SK-N-SH (cell line): ENCODE data around the gene TMEM132D. TPM values are rescaled to one million over a fixed set of nuclear protein-coding genes. Genes with fewer than 3 reads are reported as not detected.

Experiments
- CTCF ChIA-PET: fragments of 300-600, 350-600 bp; formaldehyde crosslinking; extraction: SDS; loops from one replicate; lab custom pipeline; 2021; lab: Yijun Ruan, JAX
- POLR2A ChIA-PET: fragments of 350-600 bp; sonication (Branson Sonifier 250); formaldehyde crosslinking; extraction: SDS; loops from one replicate; lab custom pipeline; 2020; ENCODE audit warnings: antibody characterized with exemption, inconsistent platforms; lab: Yijun Ruan, JAX
- DNase-seq: peaks from one replicate; pipeline ENCODE4 v3.0.0; 2012
- H2AFZ ChIP-seq: fragments of 200-600 bp; sonication (generic); 2 replicates; pipeline ENCODE4 v1.8.1; 2016; ENCODE audit warnings: antibody characterized with exemption, mild to moderate bottlenecking, low read depth
- H3F3A ChIP-seq: fragments of 200-600 bp; sonication (generic); replicated peaks from 2 replicates; pipeline ENCODE3; 2016; ENCODE audit warnings: antibody characterized with exemption, mild to moderate bottlenecking; ENCODE audit not compliant: insufficient read depth
- H3K27ac ChIP-seq, 2 experiments: fragments of 200-500 bp in 1 of 2; fragments of 200-600 bp in 1 of 2; sonication (Bioruptor generic) in 1 of 2; sonication (generic), shearing (Covaris generic) in 1 of 2; 2 replicates each; pipeline versions ENCODE4 v1.5.1 to v1.6.1; 2014 to 2016; ENCODE audit warnings: low read depth in 2 of 2, inconsistent platforms in 1 of 2, low read length in 1 of 2, mild to moderate bottlenecking in 1 of 2, mixed read lengths in 1 of 2
- H3K27me3 ChIP-seq: fragments of 200-600 bp; sonication (generic), shearing (Covaris generic); 2 replicates; pipeline ENCODE4 v1.6.1; 2016; ENCODE audit warnings: mixed run types; ENCODE audit not compliant: insufficient read depth
- H3K36me3 ChIP-seq, 2 experiments: fragments of 200-500 bp in 1 of 2; fragments of 200-600 bp in 1 of 2; sonication (Bioruptor generic) in 1 of 2; sonication (generic) in 1 of 2; replicated peaks in 1 of 2; 2 replicates each; pipeline versions ENCODE3 to v1.5.1; 2014 to 2016; ENCODE audit warnings: low read length in 1 of 2, mild to moderate bottlenecking in 1 of 2; ENCODE audit not compliant: insufficient read depth in 2 of 2, control insufficient read depth in 1 of 2
- H3K4me1 ChIP-seq, 2 experiments: fragments of 200-500 bp in 1 of 2; fragments of 200-600 bp in 1 of 2; sonication (Bioruptor generic) in 1 of 2; sonication (generic), shearing (Covaris generic) in 1 of 2; 2 replicates each; pipeline versions ENCODE4 v1.5.1 to v1.6.1; 2014 to 2016; ENCODE audit warnings: low read depth in 1 of 2, low read length in 1 of 2, mixed run types in 1 of 2; ENCODE audit not compliant: insufficient read depth in 2 of 2, control insufficient read depth in 1 of 2
- H3K4me2 ChIP-seq: fragments of 200-600 bp; sonication (generic), shearing (Covaris generic); 2 replicates; pipeline ENCODE4 v1.6.1; 2017; ENCODE audit warnings: mixed run types
- H3K4me3 ChIP-seq, 2 experiments: fragments of 200-500 bp in 1 of 2; fragments of 200-600 bp in 1 of 2; sonication (Bioruptor generic) in 1 of 2; sonication (generic), shearing (Covaris generic) in 1 of 2; 2 replicates each; pipeline versions ENCODE4 v1.5.1 to v1.8.1; 2014 to 2016; ENCODE audit warnings: low read depth in 2 of 2, inconsistent platforms in 1 of 2, low read length in 1 of 2, mild to moderate bottlenecking in 1 of 2, mixed read lengths in 1 of 2, moderate library complexity in 1 of 2
- H3K79me2 ChIP-seq: fragments of 200-600 bp; sonication (generic); 2 replicates; pipeline ENCODE4 v1.8.1; 2017; ENCODE audit warnings: mild to moderate bottlenecking; ENCODE audit not compliant: insufficient read depth
- H3K9ac ChIP-seq: fragments of 200-600 bp; sonication (generic); 2 replicates; pipeline ENCODE4 v1.6.1; 2017; ENCODE audit warnings: mixed run types
- H3K9me2 ChIP-seq: fragments of 200-600 bp; sonication (generic); 2 replicates; pipeline ENCODE4 v1.6.1; 2017; ENCODE audit warnings: mixed run types
- H3K9me3 ChIP-seq: fragments of 200-600 bp; sonication (generic); 2 replicates; pipeline ENCODE4 v1.6.1; 2017; ENCODE audit warnings: mixed run types, mild to moderate bottlenecking, moderate library complexity
- H4K20me1 ChIP-seq: fragments of 200-600 bp; sonication (generic); 2 replicates; pipeline ENCODE4 v1.6.1; 2017; ENCODE audit warnings: mild to moderate bottlenecking, mixed run types; ENCODE audit not compliant: insufficient read depth
- CTCF ChIP-seq: fragments of 200-600 bp; sonication (generic); IDR thresholded peaks from 2 replicates; pipeline ENCODE4 v1.6.1; 2017; ENCODE audit warnings: antibody characterized with exemption, mild to moderate bottlenecking, moderate library complexity
- FOXM1 ChIP-seq: IDR thresholded peaks from 2 replicates; pipeline ENCODE4 v1.4.0; 2012; ENCODE audit warnings: low read depth, mild to moderate bottlenecking
- JUND ChIP-seq: IDR thresholded peaks from 2 replicates; pipeline ENCODE4 v1.4.0; 2012
- MEF2A ChIP-seq: IDR thresholded peaks from 2 replicates; pipeline ENCODE4 v1.4.0; 2012; ENCODE audit warnings: low read depth, borderline replicate concordance
- NFIC ChIP-seq: IDR thresholded peaks from 2 replicates; pipeline ENCODE4 v1.4.0; 2012; ENCODE audit warnings: borderline replicate concordance
- POLR2AphosphoS5 ChIP-seq: IDR thresholded peaks from 2 replicates; pipeline ENCODE4 v1.6.1; 2012; ENCODE audit warnings: low read depth, low read length
- RAD21 ChIP-seq: IDR thresholded peaks from 2 replicates; pipeline ENCODE4 v1.6.1; 2012; ENCODE audit warnings: mild to moderate bottlenecking, low read length
- RFX5 ChIP-seq: IDR thresholded peaks from 2 replicates; pipeline ENCODE4 v1.6.1; 2012; ENCODE audit warnings: mild to moderate bottlenecking, improper control_type of control experiment, low read length
- SIN3A ChIP-seq: IDR thresholded peaks from 2 replicates; pipeline ENCODE4 v1.6.1; 2012; ENCODE audit warnings: low read depth, mild to moderate bottlenecking, low read length, moderate library complexity, borderline replicate concordance
- SMC3 ChIP-seq: IDR thresholded peaks from 2 replicates; pipeline ENCODE4 v1.6.1; 2012; ENCODE audit warnings: low read depth, low read length, improper control_type of control experiment
- TCF12 ChIP-seq: IDR thresholded peaks from 2 replicates; pipeline ENCODE4 v1.4.0; 2012
- USF2 ChIP-seq: fragments of 150-350 bp; IDR thresholded peaks from 2 replicates; pipeline ENCODE4 v1.6.1; 2017; ENCODE audit warnings: antibody characterized with exemption, low read length, low read depth, borderline replicate concordance
- YY1 ChIP-seq: IDR thresholded peaks from 2 replicates; pipeline ENCODE4 v1.4.0; 2012; ENCODE audit warnings: low read depth, mild to moderate bottlenecking
- ZBTB33 ChIP-seq: IDR thresholded peaks from 2 replicates; pipeline ENCODE4 v1.4.0; 2012; ENCODE audit warnings: low read depth, borderline replicate concordance
- WGBS: methylation state at CpG from one replicate; pipeline ENCODE4 v1.1.6; 2017; ENCODE audit warnings: low lambda C conversion rate; 5-methylcytosine and 5-hydroxymethylcytosine counted together
- polyA plus RNA-seq, 3 experiments: library from polyadenylated mRNA; depleted of rRNA; stranded (reverse); fragments of >200 nt; gene quantifications; 2 replicates each; pipeline ENCODE4 v1.2.3, GENCODE V29; 2012
- TF ChIP-seq, protein P1 (sequence below): IDR thresholded peaks from 2 replicates; pipeline ENCODE4 v1.6.1; 2012; ENCODE audit warnings: mild to moderate bottlenecking, low read depth, low read length, moderate library complexity
- TF ChIP-seq, protein P2 (sequence below): fragments of 150-350 bp; IDR thresholded peaks from 2 replicates; pipeline ENCODE4 v1.6.1; 2016; ENCODE audit warnings: mild to moderate bottlenecking, low read depth, low read length

Gene TMEM132D
- polyA plus RNA-seq, 1 of the 3 experiments (the other 2 are of a cell fraction) = not detected

DNA sequence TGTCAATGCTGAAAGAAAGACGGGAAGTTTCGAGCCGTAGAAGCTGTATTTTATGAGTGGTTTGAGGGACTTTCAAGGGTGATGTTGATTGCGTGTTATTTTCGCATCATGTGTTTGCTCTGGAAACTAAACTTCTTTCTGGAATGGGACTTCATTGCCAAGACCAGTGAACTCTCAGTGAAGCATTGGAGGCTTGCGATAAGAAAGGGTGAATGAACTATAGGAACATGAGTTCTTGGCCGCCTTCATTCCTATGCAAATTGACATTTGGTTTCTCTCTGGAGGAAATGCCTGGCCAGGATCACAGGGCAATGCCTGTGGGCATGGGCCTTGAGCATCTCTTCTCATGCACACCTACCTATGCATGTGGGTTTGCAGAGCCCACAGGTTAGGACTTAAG lies 677.8 kb downstream of the TMEM132D start:
- H3K36me3 ChIP-seq = no peaks in the 10 kb centered on the region
- H3K9me2 ChIP-seq = no peaks in the 10 kb centered on the region
- POLR2A ChIA-PET = no interaction called here
- CTCF ChIA-PET = no interaction called here
- no peaks in the 10 kb centered on the region for H3K9me3 ChIP-seq
- H3F3A ChIP-seq = no peaks in the 10 kb centered on the region
- H3K79me2 ChIP-seq = no peaks in the 10 kb centered on the region
- no peak overlapping the region for H3K9ac ChIP-seq
- H3K4me1 ChIP-seq = no peaks in the 10 kb centered on the region
- no peak overlapping the region for H3K27ac ChIP-seq
- no peak overlapping the region for H2AFZ ChIP-seq
- H3K27me3 ChIP-seq = no peaks in the 10 kb centered on the region
- TF ChIP-seq MEF2A = no peak
- no peak for TF ChIP-seq NFIC
- no peak for TF ChIP-seq ZBTB33
- TF ChIP-seq, protein P1, sequence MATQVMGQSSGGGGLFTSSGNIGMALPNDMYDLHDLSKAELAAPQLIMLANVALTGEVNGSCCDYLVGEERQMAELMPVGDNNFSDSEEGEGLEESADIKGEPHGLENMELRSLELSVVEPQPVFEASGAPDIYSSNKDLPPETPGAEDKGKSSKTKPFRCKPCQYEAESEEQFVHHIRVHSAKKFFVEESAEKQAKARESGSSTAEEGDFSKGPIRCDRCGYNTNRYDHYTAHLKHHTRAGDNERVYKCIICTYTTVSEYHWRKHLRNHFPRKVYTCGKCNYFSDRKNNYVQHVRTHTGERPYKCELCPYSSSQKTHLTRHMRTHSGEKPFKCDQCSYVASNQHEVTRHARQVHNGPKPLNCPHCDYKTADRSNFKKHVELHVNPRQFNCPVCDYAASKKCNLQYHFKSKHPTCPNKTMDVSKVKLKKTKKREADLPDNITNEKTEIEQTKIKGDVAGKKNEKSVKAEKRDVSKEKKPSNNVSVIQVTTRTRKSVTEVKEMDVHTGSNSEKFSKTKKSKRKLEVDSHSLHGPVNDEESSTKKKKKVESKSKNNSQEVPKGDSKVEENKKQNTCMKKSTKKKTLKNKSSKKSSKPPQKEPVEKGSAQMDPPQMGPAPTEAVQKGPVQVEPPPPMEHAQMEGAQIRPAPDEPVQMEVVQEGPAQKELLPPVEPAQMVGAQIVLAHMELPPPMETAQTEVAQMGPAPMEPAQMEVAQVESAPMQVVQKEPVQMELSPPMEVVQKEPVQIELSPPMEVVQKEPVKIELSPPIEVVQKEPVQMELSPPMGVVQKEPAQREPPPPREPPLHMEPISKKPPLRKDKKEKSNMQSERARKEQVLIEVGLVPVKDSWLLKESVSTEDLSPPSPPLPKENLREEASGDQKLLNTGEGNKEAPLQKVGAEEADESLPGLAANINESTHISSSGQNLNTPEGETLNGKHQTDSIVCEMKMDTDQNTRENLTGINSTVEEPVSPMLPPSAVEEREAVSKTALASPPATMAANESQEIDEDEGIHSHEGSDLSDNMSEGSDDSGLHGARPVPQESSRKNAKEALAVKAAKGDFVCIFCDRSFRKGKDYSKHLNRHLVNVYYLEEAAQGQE = no peak
- TF ChIP-seq JUND = no peak
- TF ChIP-seq RFX5 = no peak
- TF ChIP-seq YY1 = no peak
- no peak for TF ChIP-seq SMC3
- no peak for TF ChIP-seq RAD21
- no peak for TF ChIP-seq FOXM1
- no peak for TF ChIP-seq USF2
- TF ChIP-seq CTCF = no peak
- no peak for TF ChIP-seq POLR2AphosphoS5
- TF ChIP-seq SIN3A = no peak
- no peak for TF ChIP-seq TCF12
- TF ChIP-seq, protein P2, sequence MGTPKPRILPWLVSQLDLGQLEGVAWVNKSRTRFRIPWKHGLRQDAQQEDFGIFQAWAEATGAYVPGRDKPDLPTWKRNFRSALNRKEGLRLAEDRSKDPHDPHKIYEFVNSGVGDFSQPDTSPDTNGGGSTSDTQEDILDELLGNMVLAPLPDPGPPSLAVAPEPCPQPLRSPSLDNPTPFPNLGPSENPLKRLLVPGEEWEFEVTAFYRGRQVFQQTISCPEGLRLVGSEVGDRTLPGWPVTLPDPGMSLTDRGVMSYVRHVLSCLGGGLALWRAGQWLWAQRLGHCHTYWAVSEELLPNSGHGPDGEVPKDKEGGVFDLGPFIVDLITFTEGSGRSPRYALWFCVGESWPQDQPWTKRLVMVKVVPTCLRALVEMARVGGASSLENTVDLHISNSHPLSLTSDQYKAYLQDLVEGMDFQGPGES = no peak
- DNase-seq = no peak
- 53% methylated on average over 7 of the region's 7 CpGs for WGBS
- H4K20me1 ChIP-seq = no peaks in the 10 kb centered on the region
- H3K4me2 ChIP-seq = no peak overlapping the region
- no peak overlapping the region for H3K4me3 ChIP-seq
